Measurements from ENCODE around the gene TADA2A.

The TADA2A gene

DNA sequence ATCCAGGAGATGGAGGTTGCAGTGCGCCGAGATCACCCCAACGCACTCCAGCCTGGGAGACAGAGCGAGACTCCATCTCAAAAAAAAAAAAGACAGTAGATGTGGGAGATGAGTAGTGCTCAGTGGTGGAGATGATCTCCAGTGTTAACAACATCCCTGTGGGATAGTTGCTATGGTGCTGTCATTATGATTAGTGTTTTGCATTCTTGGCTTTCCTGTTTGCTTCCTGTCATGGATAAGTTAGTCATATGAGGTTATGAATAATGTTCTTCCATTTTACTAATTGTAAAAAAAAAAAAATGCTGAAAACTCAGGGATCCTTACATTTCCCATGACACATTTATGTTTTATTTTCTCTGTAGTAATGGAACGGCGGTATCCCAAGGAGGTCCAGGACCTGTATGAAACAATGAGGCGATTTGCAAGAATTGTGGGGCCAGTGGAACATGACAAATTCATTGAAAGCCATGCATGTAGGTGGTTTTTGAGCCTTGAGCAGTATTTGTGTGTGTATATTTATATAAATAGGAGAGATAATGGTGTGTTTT lies 58.5 kb downstream of the TADA2A start:
- DNase-seq, result no peak

DNA sequence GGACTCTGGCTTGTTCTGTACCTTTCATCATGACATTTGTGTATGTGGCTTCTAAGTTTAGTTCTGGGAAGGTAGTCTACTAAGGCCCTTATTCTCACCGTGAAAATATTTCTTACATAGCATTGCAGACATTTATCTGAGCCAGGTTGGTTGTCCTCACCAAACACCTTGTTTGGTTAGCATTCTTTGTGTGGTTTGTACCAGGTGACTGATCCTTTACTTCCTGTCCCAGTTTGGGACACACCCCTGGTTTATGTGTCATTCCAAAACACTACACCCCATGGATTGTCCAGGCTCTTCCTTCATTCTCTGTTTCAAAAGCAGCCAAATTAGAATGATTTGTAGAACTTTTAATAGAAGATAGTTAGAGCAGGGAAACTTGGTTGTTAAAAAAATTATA lies 59.8 kb downstream of the TADA2A start:
- DNase-seq, result no peak

DNA sequence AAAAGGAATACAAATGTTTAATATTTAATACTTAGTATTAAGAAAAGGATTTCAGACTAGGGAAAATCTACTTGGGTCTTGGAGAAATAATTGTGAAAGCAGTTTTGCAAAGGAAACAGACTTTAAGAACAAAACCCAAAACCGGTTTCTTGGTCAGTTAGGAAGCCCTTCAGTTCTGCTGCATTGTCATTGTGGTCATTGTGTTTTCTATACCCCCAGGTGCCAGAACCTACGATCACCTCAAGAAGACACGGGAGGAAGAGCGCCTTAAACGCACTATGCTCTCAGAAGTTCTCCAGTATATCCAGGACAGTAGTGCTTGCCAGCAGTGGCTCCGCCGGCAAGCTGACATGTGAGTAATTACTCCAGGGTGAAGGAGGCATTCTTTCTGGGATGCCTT lies 63.5 kb downstream of the TADA2A start:
- no peak for DNase-seq

DNA sequence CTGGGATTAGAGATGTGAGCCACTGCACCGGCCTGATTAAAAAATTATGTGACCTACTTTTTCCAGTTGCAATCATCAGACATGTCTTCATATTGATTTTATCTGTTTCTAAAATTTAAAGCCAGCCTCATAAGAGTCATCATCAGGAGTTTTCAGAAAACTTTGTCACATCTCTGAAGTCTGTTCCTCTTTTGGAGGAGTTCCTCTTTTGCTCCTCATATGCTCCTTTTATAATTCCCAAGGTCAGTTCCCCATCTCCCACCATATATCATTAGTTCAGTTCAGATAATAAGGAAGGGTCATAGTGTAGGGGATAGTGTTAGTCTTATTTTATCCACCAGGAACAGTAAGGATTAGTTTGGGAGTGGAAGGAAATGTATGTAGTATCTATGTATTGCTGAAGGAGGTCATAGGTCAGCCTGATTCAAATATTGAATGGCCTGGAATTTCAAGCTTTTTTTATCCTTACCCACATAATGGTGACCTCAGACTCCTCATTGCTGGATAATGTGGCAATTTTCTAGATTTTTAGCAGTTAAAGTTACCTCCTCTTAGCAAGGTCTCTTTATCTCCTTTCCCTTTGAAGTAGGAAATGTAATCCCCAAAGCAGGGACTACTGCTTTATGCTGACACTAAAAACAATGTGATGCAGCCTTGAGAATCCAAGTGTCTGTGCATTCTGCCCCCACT lies 69.2 kb downstream of the TADA2A start:
- no peak for DNase-seq

DNA sequence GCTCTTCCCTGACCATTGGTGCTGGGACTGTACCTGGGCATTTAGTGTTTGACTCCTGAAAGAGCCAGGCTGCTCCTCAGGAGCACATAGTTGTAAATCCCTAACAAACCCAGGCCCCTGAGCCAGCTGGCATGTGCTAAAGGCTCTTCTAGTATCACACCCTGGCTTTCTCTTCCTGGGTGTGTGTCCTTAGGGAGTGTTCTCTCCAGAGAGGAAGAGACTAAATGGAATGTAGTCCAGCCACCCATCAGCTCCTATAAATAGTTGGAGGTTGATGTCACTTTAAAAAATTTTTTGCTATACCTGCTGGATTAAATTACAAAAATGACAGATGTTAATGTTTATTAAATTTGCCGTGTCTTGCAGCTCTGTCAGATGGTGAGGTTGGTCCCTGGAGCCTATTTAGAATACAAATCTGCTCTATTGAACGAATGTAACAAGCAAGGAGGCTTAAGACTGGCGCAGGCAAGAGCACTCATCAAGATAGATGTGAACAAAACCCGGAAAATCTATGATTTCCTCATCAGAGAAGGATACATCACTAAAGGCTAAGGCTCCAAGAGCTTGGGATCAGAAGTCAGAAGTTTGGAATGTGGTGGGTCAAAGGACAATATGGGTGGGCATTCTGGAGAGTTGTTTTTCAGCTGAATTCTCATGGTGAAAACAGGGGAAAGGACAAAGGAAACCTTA lies 69.9 kb downstream of the TADA2A start:
- no peak for DNase-seq

DNA sequence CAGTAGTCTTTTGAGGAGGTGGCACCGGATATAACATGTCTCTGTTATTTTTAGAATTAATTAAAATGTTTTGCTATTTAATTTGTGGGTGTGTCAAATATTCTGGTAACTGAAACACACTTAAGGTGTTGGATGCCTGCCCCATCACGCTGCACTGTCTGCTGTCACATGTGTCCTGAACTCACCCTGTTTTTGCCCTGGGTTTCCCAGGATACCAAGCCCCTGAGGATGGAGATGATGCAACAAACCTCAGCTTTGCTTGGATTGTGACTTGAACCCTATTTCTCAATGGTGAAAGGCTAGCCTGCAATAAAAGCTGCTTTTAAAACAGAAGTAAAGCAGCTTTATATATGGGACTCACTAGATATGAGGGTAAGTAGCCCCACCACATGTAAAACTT lies 71.5 kb downstream of the TADA2A start:
- DNase-seq, result no peak

DNA sequence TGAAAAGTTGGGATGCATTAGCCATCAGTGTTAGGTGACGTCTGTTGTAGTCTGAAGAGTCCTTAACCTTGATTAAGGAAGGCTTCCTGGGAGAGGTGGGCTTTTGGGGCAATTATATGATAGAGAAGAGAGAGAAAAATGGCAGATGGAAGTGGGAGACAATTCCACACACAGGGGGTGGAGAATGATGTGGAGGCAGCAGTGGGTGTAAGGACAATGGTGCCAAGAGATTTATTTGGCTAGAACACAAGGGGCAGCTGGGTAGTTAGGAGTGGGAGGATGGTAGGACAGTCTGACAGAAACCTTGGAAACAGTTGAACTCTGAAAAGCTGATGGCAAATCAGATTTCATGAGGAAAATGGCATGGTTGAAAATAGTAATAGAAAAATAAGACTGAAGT lies 72.3 kb downstream of the TADA2A start:
- DNase-seq, result no peak

DNA sequence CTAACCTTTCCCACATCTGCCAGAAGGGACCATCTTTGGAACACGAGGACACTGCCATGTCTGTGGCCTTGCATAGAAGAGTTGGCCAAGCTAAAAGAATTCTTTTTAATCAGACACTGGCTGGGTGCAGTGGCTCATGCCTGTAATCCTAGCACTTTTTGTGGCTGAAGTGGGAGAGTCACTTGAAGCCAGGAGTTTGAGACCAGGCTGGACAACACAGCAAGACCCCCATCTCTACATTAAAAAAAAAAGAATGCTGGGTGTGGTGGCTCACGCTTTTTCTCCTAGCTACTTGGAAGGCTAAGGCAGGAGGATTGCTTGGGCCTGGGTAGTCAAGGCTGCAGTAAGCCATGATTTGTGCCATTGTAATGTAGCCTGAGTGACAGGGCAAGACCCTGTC lies 73.7 kb downstream of the TADA2A start:
- DNase-seq, result no peak

DNA sequence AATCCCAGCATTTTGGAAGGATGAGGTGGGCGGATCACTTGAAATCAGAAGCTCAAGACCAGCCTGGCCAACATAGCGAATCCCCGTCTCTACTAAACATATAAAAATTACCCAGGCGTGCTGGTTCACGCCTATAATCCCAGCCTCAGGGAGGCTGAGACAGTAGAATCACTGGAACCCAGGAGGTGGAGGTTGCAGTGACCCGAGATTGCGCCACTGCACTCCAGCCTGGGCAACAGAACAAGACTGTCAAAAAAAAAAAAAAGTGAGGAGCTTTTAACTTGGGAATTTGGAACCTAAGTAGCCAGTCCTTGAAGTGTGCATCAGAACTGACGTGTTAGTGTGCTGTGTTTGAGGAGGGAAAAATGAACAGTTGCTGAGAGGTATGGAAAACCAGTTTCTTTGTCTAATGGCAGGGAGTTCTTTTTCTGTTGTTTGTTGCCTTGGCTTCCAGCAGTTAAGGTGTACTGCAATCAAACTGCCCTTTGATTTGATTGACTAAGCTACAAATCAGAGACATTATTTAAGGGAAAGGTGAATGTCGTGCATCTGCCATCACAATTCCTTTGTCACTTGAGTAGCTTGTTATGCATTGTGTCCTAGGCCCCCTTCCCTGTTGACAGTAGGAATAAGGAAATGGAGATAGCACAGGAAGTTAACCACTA lies 74.4 kb downstream of the TADA2A start:
- no peak for DNase-seq

DNA sequence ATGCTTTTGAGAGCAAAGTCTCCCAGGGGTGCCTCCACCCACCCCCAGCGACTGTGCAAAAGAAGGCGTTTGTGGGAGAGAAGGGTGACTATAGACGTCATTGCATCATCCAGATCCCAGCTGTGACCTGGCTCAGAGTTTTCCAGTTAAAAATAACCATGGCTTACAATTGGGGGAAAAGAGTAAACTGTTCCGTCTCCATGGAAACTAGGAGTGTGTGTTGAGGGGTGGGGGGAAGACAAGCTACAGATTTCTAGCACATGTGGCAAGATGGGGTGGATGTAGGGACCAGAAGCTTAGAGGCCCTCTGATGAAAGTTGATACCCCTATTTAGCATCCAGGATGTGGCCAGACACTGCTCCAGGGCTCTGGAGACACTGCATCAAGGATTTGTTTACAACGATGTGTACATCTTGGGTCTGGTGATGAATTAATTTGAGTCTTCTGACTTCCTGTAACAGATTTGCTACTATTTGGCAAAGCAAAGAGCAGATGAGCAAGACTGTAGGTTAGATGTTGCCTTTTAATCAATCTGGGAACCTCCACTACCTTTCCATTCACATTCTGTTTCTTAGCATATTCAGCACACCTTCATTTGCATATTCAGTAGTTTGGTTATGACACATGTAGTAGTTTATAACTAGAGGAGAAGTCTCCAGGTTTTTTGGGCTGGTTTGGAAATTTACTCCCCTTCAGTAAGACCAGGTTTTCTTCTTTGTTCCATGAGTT lies 76.8 kb downstream of the TADA2A start:
- DNase-seq, result no peak

DNA sequence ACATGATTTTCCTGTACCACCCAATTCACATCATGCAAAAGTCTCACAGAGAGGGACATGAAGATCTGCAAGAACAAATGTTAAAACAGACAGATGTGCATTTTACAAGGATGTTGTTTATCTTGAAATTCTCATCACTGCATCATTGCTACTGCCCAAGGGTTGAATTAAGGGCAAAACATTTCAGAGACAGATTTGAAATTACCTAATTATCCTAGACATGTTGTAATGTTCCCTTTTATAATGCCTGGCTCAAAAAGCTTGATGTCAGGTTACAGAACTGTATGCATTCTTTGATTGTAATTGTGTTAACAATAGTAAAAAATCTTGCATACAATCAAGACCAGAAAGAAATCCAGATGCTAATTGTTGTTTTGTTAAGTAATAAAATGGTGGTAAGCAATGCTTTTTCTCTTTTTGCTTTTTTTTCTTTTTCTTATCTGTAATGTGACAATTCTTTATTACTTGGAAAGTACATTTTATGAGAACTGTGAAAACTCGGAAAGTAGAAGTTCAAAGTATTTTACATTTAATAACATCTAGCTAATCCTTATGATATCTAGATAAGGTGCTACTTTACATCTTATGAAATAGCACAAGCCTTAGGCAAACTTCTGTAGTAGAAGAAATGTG lies 79.4 kb downstream of the TADA2A start:
- DNase-seq, result no peak

DNA sequence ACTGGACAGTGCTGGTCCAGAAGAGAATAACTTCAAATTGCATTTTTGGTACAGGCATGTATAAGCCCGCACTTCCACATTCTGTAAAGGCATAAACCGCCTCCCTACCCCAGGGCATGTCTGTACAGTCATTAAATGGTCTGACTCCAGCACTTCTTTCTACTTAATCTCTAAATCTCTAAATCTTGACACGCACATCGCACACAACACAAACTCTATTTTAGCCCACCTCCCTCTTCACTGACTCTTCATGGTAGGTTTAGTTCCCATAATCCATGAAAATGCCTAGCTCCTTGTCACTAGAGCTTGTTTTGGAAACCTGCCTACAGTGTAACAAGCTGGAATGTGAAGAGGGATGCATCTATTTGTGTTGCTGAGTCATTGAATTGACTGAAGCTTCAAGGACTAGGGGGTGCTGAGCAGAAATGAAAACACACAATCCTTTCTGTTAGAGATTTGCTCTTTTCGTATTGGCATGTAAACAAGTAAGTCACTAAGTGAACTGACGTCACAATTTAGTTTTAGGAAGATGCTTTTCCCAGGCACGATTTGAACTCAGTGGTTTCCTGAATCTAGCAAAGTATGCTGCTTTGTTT lies 81.4 kb downstream of the TADA2A start:
- peak in 1 of 2 experiments; percentile 23 for DNase-seq

DNA sequence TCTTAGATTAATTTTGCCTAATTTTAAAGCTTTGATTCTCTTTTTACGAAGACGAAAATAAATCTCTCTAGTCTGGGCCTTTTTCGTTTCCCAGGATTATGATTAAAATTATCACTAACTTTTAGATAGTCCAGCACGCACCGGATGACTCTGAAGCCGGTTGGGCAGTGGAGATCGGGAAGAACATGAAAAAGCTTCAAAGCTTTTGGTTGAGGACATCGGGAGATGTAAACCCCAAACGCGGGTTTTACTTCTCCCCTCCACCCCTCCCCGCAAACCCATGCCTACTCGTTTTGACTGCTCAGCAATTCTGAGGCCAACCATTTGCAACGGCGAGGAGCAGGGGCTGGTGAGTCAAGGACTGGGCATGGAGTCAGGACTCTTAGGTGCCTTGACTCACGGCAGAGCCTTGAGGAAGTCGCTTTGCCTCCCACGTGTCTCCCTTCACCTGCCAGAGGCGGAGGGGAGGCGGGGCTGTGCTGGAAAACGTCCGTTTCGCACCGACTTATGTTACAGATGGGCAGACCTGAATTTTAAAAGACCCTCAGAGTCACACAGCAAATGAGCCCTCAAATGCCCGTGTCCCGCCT lies 82.0 kb downstream of the TADA2A start:
- DNase-seq, result peak in 1 of 2 experiments; percentile 67

DNA sequence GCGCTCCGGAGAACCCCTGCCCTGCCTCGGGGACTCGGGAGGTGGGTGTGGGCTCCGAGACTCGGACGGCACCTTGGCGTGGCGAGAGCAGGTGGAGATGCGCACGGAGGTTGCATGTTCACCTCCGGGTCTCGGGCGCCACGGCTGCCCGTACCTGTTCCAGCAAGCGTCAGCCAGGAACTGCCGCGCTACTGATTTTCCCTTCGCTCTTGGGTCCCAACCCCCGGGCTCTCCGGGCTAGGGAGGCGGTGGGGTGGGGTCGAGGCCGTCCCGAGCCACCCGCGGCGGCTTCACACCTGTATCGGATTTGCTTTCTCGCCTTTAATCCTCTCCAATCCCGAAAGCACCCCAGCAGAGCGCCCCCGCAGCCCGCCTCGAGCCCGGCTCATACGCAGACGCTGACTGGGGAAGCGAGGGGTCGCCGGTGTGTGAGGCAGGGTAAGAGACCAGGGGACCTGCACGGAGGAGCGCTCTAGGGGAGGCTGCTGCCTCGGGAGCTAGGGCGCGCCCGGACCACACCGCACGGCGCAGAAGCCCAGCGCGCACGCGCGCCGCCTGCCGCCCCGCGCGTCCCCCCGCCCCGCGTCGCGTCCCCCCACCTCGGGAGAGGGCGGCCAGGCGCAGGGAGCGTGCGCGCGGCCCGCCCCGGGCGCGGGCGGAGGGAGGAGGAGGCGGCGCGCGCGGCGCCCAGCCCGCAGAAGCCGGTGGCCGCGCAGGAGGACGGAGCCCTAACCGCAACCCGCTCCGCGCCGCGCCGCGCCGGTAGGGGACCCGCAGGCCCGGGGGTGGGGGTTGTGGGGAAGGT lies 82.7 kb downstream of the TADA2A start, which contains the start of gene DUSP14:
DUSP14 (plus strand) TSS at position 695 of the 805 bp plus-strand sequence. CDS start 22,382 bp downstream, outside the sequence.
- DNase-seq, result peak; percentile 33 to 80

DNA sequence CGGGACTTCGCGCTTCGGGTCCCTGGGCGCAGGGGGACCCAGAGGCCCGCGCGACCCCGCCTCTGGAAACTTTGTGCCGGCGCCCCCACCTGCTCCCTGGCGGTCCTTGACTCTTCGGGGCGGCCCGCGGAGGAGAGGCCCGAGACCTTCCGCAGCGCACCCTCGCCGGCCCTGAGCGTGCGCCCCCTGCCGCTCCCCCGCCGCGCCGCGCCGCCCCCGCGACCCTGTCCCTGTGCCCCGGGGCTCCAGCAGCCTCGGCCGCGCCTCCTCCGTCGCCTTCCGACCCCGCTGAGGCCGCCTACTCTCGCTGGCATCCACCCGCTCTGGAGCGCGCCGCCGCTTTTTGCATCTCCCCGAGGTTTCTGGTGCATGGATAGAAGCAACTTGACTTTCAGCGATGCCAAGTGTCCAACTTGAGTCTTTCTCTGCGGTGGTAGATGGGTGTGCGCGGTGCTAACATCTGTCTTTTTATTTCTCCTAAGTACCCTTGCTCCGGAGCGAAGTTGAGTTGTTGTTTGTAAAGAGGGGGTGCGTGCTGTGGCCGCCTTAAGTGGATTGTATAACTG lies 83.4 kb downstream of the TADA2A start:
- peak; percentile 11 to 53 for DNase-seq

DNA sequence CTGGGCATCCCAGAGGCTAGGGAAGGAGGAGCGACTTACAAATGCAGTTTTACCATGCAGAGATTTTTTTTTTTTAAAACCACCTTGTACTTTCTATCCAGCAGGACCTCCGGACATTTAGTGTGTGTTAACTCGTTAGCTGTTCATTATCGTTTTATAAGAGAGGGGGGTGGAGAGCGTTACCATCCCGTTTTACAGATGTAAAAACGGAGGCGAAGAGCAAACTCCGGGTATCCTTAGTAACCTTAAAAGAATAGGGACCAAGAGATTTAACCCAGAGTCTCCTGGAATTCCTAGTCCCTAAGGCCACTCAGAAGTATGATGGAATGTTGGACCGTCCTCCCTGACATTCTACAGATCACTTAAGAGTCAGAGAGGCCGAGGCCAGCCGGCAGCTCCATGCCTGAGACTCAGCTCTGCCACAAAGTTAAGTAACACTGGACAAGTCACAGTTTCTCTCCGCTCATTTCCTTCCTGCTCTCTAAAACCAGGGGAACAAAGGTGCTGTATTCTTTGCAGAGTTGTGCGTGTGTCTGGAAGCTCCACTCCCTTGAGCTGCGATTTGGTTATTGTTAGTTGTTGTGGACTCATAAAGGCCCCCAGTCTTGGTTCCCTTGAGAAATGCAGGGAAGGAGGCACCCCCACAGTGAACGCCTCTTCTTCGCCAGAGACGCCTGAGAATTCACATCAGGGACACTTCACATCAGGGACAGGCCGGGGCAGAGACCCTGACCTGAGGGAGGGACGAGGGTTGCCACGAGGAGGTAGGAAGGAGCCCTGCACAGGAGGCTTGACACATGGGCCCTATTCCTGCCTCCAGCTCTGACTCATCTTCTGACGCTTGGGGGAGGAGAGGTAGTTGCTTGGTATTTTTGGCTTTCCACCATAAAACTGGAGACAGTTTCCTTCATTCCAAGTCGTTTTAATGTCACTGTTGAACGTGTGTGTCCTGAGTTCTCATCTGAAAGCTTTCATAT lies 84.2 kb downstream of the TADA2A start:
- DNase-seq, result no peak

DNA sequence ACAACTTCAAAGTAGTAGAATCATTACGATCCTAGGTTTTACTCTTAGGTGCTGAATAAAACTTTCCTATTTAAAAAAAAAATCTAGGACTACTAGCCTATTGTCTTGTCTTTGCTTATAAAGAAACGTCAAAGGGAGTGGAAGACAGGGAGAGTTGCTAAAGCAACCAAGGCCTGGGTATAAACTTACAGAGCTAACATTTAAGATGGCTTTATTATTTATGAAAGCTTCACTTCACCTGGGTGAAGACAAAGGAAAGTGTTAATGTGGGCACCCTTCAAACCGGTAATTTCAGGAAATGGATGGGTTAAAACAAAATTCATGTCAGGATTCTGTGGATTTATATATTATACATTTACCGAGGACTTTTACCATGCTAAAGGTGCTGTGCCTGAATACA lies 85.5 kb downstream of the TADA2A start:
- DNase-seq, result no peak

DNA sequence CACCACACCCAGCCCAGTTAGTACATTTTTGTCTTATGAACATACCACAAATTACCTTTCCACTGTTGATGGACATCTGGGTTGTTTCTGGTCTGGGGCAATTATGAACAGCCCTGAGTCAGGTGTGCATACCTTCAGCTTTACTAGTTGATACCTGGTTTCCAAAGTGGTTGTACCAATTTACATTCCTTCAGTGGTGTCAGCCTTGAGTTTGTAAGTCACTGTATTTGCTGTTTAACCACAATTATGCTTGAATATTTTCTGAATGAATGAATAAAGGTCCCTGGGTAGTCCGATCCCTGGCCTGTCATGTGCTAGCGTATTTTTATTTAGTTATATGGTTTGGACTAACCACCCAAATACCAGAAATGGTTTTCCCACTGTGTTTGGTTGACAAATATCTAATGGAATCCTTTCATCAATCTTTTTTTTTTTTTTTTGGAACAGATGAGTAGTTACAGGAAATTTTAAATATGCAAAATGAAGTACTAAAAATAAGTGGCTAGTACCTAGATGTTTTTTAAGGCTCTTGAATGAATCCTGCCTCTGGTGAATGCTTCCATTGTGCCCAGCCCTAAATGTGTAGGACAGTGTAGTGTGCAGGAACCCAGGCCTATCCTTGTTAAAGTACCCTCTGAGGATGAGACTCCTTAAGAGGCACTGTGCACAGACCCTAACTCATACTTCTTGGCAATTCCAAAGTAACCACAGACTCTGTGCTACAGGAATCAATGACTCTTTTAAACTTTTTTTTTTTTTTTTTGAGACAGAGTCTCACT lies 86.8 kb downstream of the TADA2A start:
- DNase-seq, result no peak

Data from NCI-H187 (cell line).